Hepatocyte (in vitro differentiated cells): ENCODE measurements around the gene UVRAG.

Experiments used
- CTCF ChIP-seq: fragments of 200-600 bp; sonication (generic); IDR thresholded peaks from 2 replicates; pipeline ENCODE4 v1.5.1; 2016; ENCODE audit warnings: antibody characterized with exemption, mild to moderate bottlenecking; ENCODE audit not compliant: poor library complexity
- EZH2 ChIP-seq: fragments of 200-600 bp; sonication (generic); IDR thresholded peaks from 2 replicates; pipeline ENCODE4 v1.6.1; 2016; ENCODE audit warnings: antibody characterized with exemption, mild to moderate bottlenecking, borderline replicate concordance
- EZH2phosphoT487 ChIP-seq: fragments of 200-600 bp; sonication (generic); IDR thresholded peaks from one replicate; pipeline ENCODE4 v1.6.1; 2018; ENCODE audit warnings: antibody characterized with exemption, mild to moderate bottlenecking, low read depth, moderate library complexity; ENCODE audit not compliant: unreplicated experiment, severe bottlenecking

DNA sequence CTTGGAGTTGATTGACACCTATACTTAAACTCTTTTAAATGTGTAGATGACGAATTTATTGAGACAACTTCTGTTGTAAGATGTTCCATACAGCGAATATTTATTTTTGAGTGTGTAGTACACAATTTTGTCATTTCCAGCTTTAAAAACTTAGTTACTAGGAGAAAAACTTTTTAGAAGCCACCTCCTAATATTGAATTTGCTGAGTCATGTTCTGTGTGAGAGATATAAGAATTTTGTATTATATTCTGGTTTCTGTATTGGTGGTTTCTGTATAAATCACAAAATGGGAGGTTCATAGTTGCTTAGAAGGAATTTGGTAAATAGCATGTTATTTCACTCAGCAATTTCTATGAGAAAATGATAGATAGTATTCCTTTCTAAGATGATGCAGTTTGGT, 220.0 kb downstream of the UVRAG start:
- TF ChIP-seq CTCF (no peak), EZH2 (no peak), EZH2phosphoT487 (no peak)
